Neural progenitor cell (in vitro differentiated cells): ENCODE data around the gene DDX23.

Experiments
- CTCF ChIP-seq: fragments of 200-600 bp; sonication (generic); IDR thresholded peaks from 2 replicates; pipeline ENCODE4 v1.5.1; 2017; ENCODE audit warnings: antibody characterized with exemption, mild to moderate bottlenecking
- EZH2 ChIP-seq: fragments of 200-600 bp; sonication (generic); IDR thresholded peaks from 2 replicates; pipeline ENCODE4 v1.6.1; 2017; ENCODE audit warnings: antibody characterized with exemption, mild to moderate bottlenecking, moderate library complexity

- TF ChIP-seq CTCF (no peak), EZH2 (no peak)
These were observed 40.4 kb downstream of the DDX23 start for GRCh38 chr12:48811437-48812090.
